ENCODE measurements around the gene ZDHHC20. TPM values are rescaled to one million over a fixed set of nuclear protein-coding genes. Genes with fewer than 3 reads are reported as not detected.
A peak's percentile ranks its signal among the peaks of the same experiment; 100 is the strongest.

ZDHHC20 gene
- total RNA-seq, 1 experiment from 2014 or later, result 90.6 TPM

DNA sequence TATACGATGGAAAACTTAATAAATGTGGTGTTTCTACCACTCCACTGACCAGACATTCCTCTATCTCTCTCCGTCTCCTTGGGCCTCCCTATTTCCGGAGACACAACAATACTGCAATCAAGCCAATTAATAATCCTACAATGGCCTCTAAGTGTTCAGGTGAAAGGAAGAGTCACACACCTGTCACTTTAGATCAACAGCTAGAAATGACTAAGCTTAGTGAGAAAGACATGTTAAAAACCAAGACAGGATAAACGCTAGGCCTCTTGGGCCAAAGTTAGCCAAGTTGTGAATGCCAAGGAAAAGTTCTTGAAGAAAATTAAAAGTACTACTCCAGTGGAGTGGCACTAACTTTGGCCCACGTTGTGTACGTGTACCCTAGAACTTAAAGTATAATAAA is 22.5 kb downstream of the ZDHHC20 start:
- Mint-ChIP-seq H3K9me3 (ENCODE audit: low read depth, unreplicated experiment) (peaks cover 3% of the 10 kb centered on the region), H3K4me3 (ENCODE audit: low read depth, unreplicated experiment) (no peak overlapping the region), H3K27me3 (ENCODE audit: unreplicated experiment) (no peaks in the 10 kb centered on the region), H3K36me3 (ENCODE audit: insufficient read depth, unreplicated experiment) (peaks cover 4% of the 10 kb centered on the region), H3K27ac (ENCODE audit: unreplicated experiment) (peak overlapping the region; percentile 20), H3K4me1 (ENCODE audit: low read depth, unreplicated experiment) (peaks cover 21% of the 10 kb centered on the region)
- no peak for TF ChIP-seq CTCF (IDR thresholded peaks at IDR 0.05; ENCODE audit: unreplicated experiment)
- CTCF ChIA-PET, result no interaction called here
- BruUV-seq (replicated peaks), result no TSS peak
- no peak for DNase-seq
- intact Hi-C loops (cut with micrococcal nuclease; ENCODE audit: unreplicated experiment), result loop anchor here (5.0 kb wide), 1 partner anchor 34 kb away; no protein-coding TSS in a partner anchor

DNA sequence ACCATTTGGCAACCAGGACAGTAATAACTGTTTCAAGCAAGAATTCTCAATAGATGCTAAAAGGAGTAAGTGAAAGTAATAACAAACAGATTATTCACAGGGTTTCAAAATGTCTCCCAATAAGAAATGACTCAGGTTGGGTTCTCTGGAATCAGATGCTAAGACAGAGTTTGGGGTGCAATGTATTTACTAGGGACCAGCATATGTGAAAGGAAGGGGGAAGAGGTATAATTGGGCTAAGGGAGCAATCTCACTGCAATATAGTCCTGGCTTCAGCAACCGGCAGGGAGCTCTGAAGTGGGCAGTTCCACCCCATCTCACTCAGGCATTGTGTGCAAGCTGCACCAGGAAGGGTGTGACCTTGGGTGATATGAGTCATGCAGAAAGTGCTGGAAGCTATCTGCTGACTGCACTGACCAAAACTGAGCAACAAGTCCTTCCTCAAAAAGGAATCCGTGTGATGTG is 23.4 kb downstream of the ZDHHC20 start:
- peak; percentile 54 for DNase-seq
- H3K4me3 Mint-ChIP-seq (ENCODE audit: low read depth, unreplicated experiment), result no peak overlapping the region
- intact Hi-C loops (cut with micrococcal nuclease; ENCODE audit: unreplicated experiment), result loop anchor here (5.0 kb wide), 1 partner anchor 33 kb away; no protein-coding TSS in a partner anchor
- no peak for TF ChIP-seq CTCF (IDR thresholded peaks at IDR 0.05; ENCODE audit: unreplicated experiment)
- CTCF ChIA-PET, result interaction anchor here (0.8 kb wide), 1 partner anchor 19 kb away, joined by 3 read pairs; no protein-coding TSS in a partner anchor
- H3K27me3 Mint-ChIP-seq (ENCODE audit: unreplicated experiment), result no peaks in the 10 kb centered on the region
- H3K36me3 Mint-ChIP-seq (ENCODE audit: insufficient read depth, unreplicated experiment), result peaks cover 4% of the 10 kb centered on the region
- H3K9me3 Mint-ChIP-seq (ENCODE audit: low read depth, unreplicated experiment), result peaks cover 3% of the 10 kb centered on the region
- no TSS peak for BruUV-seq (replicated peaks)
- peaks cover 21% of the 10 kb centered on the region for H3K4me1 Mint-ChIP-seq (ENCODE audit: low read depth, unreplicated experiment)
- peak overlapping the region; percentile 65 for H3K27ac Mint-ChIP-seq (ENCODE audit: unreplicated experiment)

DNA sequence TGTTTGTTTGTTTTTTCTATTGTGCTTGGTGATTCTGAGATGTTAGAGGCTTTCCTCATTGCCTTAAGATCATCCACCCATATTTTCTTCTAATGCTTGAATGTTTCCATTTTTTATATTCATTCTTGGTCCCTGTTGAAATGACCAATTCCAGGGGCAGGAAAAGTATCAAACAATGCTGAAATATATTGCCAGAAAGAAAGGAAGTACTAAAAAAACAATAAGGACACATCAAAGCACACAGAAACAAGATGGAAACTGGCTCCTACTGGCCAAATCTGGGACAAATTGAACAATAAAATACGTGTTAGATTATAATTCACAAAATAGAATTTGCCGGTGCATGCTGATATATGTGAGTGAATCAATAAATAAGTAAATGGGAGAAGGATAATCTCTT is 23.9 kb downstream of the ZDHHC20 start:
- DNase-seq, result no peak
- Mint-ChIP-seq H3K4me1 (ENCODE audit: low read depth, unreplicated experiment) (peaks cover 21% of the 10 kb centered on the region), H3K4me3 (ENCODE audit: low read depth, unreplicated experiment) (no peak overlapping the region), H3K9me3 (ENCODE audit: low read depth, unreplicated experiment) (peaks cover 3% of the 10 kb centered on the region), H3K36me3 (ENCODE audit: insufficient read depth, unreplicated experiment) (peaks cover 4% of the 10 kb centered on the region), H3K27ac (ENCODE audit: unreplicated experiment) (peak overlapping the region; percentile 65), H3K27me3 (ENCODE audit: unreplicated experiment) (no peaks in the 10 kb centered on the region)
- no peak for TF ChIP-seq CTCF (IDR thresholded peaks at IDR 0.05; ENCODE audit: unreplicated experiment)
- intact Hi-C loops (cut with micrococcal nuclease; ENCODE audit: unreplicated experiment), result loop anchor here (5.0 kb wide), 1 partner anchor 33 kb away; no protein-coding TSS in a partner anchor
- BruUV-seq (replicated peaks), result TSS peak; percentile 5
- CTCF ChIA-PET, result no interaction called here

- TF ChIP-seq CTCF (IDR thresholded peaks at IDR 0.05; ENCODE audit: unreplicated experiment), result no peak
- Mint-ChIP-seq H3K4me3 (ENCODE audit: low read depth, unreplicated experiment) (no peak overlapping the region), H3K27ac (ENCODE audit: unreplicated experiment) (no peak overlapping the region), H3K27me3 (ENCODE audit: unreplicated experiment) (no peaks in the 10 kb centered on the region), H3K4me1 (ENCODE audit: low read depth, unreplicated experiment) (peaks cover 21% of the 10 kb centered on the region), H3K9me3 (ENCODE audit: low read depth, unreplicated experiment) (peaks cover 7% of the 10 kb centered on the region), H3K36me3 (ENCODE audit: insufficient read depth, unreplicated experiment) (peaks cover 4% of the 10 kb centered on the region)
- DNase-seq, result no peak
- intact Hi-C loops (cut with micrococcal nuclease; ENCODE audit: unreplicated experiment), result no loop called here
- no TSS peak for BruUV-seq (replicated peaks)
- CTCF ChIA-PET, result no interaction called here
Measured at GRCh38 chr13:21434588-21434987, 24.5 kb downstream of the ZDHHC20 start.
